ENCODE measurements around the gene ERP27. TPM values are rescaled to one million over a fixed set of nuclear protein-coding genes. Genes with fewer than 3 reads are reported as not detected.
A peak's percentile ranks its signal among the peaks of the same experiment; 100 is the strongest.

Gene ERP27
- total RNA-seq, 4 donors from 2014 or later: 0.54 to 3.4 (median 0.96) TPM; not detected in 1

DNA sequence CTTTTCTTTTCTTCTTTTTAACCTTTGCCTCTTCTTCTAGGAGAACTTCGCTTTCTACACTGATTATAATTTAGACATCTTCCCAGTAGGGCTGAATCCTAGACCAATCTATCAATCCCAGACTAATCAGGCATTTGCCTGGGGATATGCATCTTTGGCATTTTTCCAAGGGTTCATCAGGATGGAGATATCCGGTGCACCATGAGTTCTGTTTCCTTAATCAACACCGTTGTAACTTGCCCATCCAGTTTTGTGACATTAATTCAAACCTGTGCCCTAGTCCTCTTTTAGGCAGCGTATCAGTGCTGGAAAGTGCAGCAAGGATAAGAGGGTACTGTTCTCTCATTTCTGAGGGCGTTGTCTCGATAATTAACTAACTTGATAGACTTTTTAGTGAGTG is 52.1 kb downstream of the ERP27 start:
- H3K4me3 ChIP-seq: peak overlapping the region; percentile 45 to 98
- peaks cover 0 to 30% (median 0%) of the 10 kb centered on the region in 3 donors for H3K4me1 ChIP-seq
- H3K9me3 ChIP-seq: no peaks in the 10 kb centered on the region
- H3K36me3 ChIP-seq: peaks cover 0 to 12% of the 10 kb centered on the region in 2 donors
- no peak for TF ChIP-seq POLR2A (IDR thresholded peaks at IDR 0.05)
- TF ChIP-seq, protein P1, sequence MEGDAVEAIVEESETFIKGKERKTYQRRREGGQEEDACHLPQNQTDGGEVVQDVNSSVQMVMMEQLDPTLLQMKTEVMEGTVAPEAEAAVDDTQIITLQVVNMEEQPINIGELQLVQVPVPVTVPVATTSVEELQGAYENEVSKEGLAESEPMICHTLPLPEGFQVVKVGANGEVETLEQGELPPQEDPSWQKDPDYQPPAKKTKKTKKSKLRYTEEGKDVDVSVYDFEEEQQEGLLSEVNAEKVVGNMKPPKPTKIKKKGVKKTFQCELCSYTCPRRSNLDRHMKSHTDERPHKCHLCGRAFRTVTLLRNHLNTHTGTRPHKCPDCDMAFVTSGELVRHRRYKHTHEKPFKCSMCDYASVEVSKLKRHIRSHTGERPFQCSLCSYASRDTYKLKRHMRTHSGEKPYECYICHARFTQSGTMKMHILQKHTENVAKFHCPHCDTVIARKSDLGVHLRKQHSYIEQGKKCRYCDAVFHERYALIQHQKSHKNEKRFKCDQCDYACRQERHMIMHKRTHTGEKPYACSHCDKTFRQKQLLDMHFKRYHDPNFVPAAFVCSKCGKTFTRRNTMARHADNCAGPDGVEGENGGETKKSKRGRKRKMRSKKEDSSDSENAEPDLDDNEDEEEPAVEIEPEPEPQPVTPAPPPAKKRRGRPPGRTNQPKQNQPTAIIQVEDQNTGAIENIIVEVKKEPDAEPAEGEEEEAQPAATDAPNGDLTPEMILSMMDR (IDR thresholded peaks at IDR 0.05): no peak
- TF ChIP-seq EP300 (IDR thresholded peaks at IDR 0.05): no peak
- ATAC-seq: no peak
- H3K27me3 ChIP-seq: no peaks in the 10 kb centered on the region
- H3K27ac ChIP-seq: peak overlapping the region; percentile 76 to 98 (median 84)
- 43 to 72% methylated on average over 3 to 6 of the region's 6 CpGs for WGBS, 2 donors (ENCODE audit: low coverage in 1 of 2)

DNA sequence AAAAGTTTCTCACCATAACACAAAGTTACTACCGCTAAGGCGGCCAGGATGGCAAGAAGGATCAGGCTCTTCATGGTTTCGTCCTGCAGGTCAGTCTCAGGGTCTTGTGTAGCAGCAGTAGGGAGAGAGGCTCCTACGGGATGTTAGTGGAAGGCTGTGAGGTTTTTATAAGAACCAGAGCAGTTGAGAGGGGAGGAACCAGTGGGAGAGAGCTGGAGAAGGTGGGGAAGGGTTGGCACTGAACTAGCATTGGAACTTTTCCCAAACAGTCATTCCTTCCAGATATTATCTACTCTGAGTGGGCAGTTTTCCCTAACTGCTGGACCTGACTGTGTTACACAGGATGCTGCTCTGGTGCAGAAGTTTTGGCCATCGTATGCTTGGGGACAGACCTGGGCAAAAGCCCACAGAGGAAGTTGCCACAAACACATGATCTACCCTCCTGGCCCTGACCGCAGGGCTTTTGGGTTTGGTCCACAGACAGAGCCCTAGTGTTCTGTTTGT is 52.6 kb downstream of the ERP27 start, which contains the start of gene MGP:
MGP (minus strand) TSS at position 137 of the 504 bp plus-strand sequence; CDS start at position 74, 63 bp downstream.
- Histone ChIP-seq H3K27me3 (no peaks in the 10 kb centered on the region), H3K36me3 (peaks cover 0 to 13% of the 10 kb centered on the region in 2 donors), H3K4me3 (peak within 1 kb of the TSS; percentile 45 to 98), H3K4me1 (peaks cover 0 to 30% (median 0%) of the 10 kb centered on the region in 3 donors), H3K27ac (peak within 1 kb of the TSS; percentile 76 to 98 (median 84)), H3K9me3 (no peaks in the 10 kb centered on the region)
- TF ChIP-seq POLR2A (IDR thresholded peaks at IDR 0.05) (peak; percentile 84 to 91), POLR2AphosphoS5 (IDR thresholded peaks at IDR 0.05) (peak; percentile 90)
- TF ChIP-seq, protein P1 (IDR thresholded peaks at IDR 0.05): no peak
- peak; percentile 89 for ATAC-seq
- WGBS, 2 donors (ENCODE audit: low coverage in 1 of 2): 3 to 6% methylated on average over 6 of the region's 6 CpGs

DNA sequence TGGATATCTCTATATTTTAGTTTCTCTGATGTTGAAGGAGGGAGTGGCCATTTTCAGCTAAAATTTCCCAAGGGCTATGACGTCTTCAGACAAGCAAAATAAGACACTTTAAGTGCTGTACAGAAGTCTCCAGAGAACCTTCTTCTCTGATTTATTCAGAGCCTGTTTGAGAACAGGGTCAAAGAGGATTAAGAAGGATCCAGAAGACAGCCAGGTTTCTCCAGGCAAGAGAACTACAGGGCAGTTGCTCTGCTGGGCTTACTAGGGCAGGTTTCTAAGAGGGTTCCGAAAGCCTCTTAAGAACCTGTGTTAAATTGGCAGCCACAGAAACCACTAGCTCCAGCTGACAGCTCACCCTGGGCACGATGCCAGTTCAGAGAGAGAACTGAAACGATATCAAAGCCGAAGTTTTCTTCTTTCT is 53.9 kb downstream of the ERP27 start:
- peak; percentile 66 for ATAC-seq
- peak overlapping the region; percentile 45 to 98 for H3K4me3 ChIP-seq
- 0% methylated on average over 4 to 5 of the region's 5 CpGs for WGBS, 2 donors (ENCODE audit: low coverage in 1 of 2)
- peaks cover 0 to 13% of the 10 kb centered on the region in 2 donors for H3K36me3 ChIP-seq
- H3K27ac ChIP-seq: peak overlapping the region; percentile 76 to 98 (median 84)
- TF ChIP-seq EP300 (IDR thresholded peaks at IDR 0.05): no peak
- TF ChIP-seq POLR2A (IDR thresholded peaks at IDR 0.05): peak; percentile 22 to 46
- peak; percentile 40 for TF ChIP-seq POLR2AphosphoS5 (IDR thresholded peaks at IDR 0.05)
- no peaks in the 10 kb centered on the region for H3K27me3 ChIP-seq
- H3K9me3 ChIP-seq: no peaks in the 10 kb centered on the region
- H3K4me1 ChIP-seq: peaks cover 0 to 30% (median 0%) of the 10 kb centered on the region in 3 donors

DNA sequence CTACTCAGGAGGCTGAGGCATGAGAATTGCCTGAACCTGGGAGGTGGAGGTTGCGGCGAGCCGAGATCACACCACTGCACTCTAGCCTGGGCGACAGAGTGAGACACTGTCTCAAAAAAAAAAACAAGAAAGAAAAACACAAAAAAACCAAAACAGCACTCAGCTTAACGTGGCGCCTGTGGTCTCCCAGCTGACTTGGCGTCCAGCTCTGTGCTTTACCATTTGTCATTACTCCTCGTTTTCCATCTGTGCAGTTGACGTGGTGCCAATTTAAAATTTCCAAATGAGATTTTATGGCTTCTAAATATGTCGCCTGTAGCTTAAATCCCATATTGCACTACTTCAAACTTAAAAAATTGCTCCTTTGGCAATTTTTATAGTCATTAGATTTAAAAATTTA is 54.7 kb downstream of the ERP27 start:
- ATAC-seq: no peak
- peak overlapping the region; percentile 76 to 98 (median 84) for H3K27ac ChIP-seq
- H3K9me3 ChIP-seq: no peaks in the 10 kb centered on the region
- no peaks in the 10 kb centered on the region for H3K27me3 ChIP-seq
- TF ChIP-seq, protein P1 (IDR thresholded peaks at IDR 0.05): no peak
- TF ChIP-seq POLR2AphosphoS5 (IDR thresholded peaks at IDR 0.05) (no peak), EP300 (IDR thresholded peaks at IDR 0.05) (no peak), POLR2A (IDR thresholded peaks at IDR 0.05) (no peak)
- H3K4me1 ChIP-seq: peaks cover 0 to 30% (median 0%) of the 10 kb centered on the region in 3 donors
- 46 to 51% methylated on average over 10 of the region's 10 CpGs for WGBS, 2 donors (ENCODE audit: low coverage in 1 of 2)
- H3K4me3 ChIP-seq: peak overlapping the region; percentile 45 to 98
- H3K36me3 ChIP-seq: peaks cover 0 to 13% of the 10 kb centered on the region in 2 donors

DNA sequence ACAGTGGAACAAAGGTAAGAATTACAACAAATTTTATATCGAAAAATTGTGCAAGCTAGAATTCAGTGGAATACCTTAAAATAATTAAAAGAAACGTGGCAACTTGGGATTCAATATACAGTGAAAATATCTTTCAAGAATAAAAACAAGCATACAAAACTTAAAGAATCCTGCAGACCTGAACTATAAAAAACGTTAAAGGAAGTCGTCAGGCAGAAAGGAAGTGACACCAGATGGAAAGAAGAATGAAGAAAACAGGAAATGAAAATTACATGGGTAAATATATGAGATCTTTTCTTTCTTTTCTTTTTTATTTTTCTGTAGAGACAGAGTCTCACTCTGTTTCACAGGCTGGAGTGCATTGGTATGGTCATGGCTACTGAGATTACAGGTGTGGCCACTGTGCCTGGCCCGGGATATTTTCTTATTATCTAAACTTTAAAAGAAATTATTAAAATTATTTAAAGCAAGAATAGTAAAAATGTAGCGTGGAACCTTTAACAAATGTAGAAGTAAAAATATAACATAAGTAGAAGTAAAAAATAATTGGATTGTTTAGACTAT is 57.4 kb downstream of the ERP27 start:
- ATAC-seq: no peak
- 68 to 78% methylated on average over 6 of the region's 6 CpGs for WGBS, 2 donors (ENCODE audit: low coverage in 1 of 2)
- Histone ChIP-seq H3K4me3 (no peak overlapping the region), H3K27me3 (no peaks in the 10 kb centered on the region), H3K9me3 (no peaks in the 10 kb centered on the region), H3K36me3 (peaks cover 0 to 13% of the 10 kb centered on the region in 2 donors), H3K4me1 (peaks cover 0 to 20% (median 0%) of the 10 kb centered on the region in 3 donors), H3K27ac (no peak overlapping the region)
- no peak for TF ChIP-seq POLR2A (IDR thresholded peaks at IDR 0.05)
- TF ChIP-seq, protein P1 (IDR thresholded peaks at IDR 0.05): no peak
- no peak for TF ChIP-seq EP300 (IDR thresholded peaks at IDR 0.05)
- TF ChIP-seq POLR2AphosphoS5 (IDR thresholded peaks at IDR 0.05): no peak
